Vagina (tissue), 2 donors: ENCODE data around the gene INSR.

ENCODE experiments used
- POLR2A ChIP-seq, 2 donors: fragments of 450-650 bp; IDR thresholded peaks; one replicate each; pipeline ENCODE4 v1.6.1; 2017; ENCODE audit warnings: antibody characterized with exemption in 2 of 2, mild to moderate bottlenecking in 2 of 2, moderate library complexity in 2 of 2
- POLR2AphosphoS5 ChIP-seq, 2 donors: sonication (generic); formaldehyde crosslinking; IDR thresholded peaks; one replicate each; pipeline ENCODE4 v1.9.0; 2017; ENCODE audit warnings: antibody characterized with exemption in 2 of 2, mild to moderate bottlenecking in 2 of 2, low read depth in 1 of 2; ENCODE audit not compliant: insufficient read depth in 1 of 2
- TF ChIP-seq, protein P1 (sequence below), 3 experiments: fragments of 450-650 bp in 2 of 3; fragments of 200-600 bp in 1 of 3; sonication (generic) in 1 of 3; IDR thresholded peaks; one replicate each; pipeline ENCODE4 v1.5.1; 2017 to 2019; ENCODE audit warnings: antibody characterized with exemption in 3 of 3, mild to moderate bottlenecking in 2 of 3, moderate library complexity in 2 of 3

DNA sequence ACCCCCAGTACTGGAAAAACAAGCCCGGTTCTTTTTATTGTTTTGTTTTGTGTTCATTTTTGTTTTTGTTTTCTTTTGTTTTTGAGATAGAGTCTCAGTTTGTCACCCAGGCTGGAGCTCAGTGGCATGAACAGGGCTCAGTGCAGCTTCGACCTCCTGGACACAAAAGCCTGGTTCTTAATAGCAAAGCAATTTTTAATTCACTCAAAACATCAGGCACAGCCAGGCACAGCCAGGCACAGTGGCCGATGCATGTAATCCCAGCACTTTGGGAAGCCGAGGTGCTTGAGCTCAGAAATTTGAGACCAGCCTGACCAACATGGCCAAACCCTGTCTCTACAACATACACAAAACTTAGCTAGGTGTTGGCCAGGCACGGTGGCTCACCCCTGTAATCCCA lies 30.7 kb downstream of the INSR start:
- TF ChIP-seq, protein P1, sequence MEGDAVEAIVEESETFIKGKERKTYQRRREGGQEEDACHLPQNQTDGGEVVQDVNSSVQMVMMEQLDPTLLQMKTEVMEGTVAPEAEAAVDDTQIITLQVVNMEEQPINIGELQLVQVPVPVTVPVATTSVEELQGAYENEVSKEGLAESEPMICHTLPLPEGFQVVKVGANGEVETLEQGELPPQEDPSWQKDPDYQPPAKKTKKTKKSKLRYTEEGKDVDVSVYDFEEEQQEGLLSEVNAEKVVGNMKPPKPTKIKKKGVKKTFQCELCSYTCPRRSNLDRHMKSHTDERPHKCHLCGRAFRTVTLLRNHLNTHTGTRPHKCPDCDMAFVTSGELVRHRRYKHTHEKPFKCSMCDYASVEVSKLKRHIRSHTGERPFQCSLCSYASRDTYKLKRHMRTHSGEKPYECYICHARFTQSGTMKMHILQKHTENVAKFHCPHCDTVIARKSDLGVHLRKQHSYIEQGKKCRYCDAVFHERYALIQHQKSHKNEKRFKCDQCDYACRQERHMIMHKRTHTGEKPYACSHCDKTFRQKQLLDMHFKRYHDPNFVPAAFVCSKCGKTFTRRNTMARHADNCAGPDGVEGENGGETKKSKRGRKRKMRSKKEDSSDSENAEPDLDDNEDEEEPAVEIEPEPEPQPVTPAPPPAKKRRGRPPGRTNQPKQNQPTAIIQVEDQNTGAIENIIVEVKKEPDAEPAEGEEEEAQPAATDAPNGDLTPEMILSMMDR (IDR thresholded peaks at IDR 0.05), result no peak
- no peak for TF ChIP-seq POLR2AphosphoS5 (IDR thresholded peaks at IDR 0.05; ENCODE audit: insufficient read depth in 1 of 2, low read depth in 1 of 2)
- TF ChIP-seq POLR2A (IDR thresholded peaks at IDR 0.05), result no peak
